Measurements from ENCODE around the gene EXTL2. TPM values are rescaled to one million over a fixed set of nuclear protein-coding genes. Genes with fewer than 3 reads are reported as not detected.

The EXTL2 gene
- total RNA-seq, 1 experiment from 2014 or later = 15.2 TPM

DNA sequence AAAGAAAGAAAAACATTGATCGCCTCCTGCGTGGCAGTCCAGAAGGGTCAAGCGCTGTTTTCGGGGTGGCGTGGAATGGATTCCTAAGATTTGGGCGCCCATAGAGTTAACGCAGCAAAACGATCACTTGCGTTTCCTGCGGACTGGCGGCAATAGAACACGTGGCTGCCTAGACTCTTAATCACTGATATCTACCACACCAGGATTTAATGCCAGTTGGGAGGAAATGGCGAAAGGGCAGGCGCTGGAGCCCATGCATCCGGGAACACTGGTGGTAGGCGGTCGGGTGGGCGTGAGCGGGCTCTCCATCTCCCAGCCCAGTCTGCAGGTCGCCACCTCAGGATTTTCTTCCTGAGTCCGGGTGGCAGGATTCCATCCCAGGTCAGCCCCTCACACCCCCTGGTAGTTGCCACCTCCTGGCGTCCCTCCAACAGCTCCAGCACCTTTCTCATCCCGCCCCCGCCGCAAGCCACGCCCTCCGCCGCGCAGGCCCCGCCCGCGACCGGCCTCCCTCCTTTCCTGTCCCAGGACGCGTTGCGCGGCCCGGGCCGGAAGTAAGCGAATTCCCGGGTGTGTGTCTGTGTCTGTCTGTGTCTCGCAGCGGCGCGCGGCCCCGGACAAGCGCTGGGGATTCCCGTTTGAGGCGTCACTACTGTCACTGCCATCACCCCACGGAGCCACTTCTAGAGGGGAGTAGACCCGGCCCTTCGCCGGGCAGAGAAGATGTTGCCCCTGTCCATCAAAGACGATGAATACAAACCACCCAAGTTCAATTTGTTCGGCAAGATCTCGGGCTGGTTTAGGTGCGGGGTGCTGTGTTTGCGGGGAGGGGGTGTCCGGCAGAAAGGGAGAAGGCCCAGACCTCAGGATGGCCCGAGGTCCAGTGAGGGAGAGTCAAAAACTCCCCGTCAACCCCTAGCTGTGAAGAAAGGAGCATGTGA lies 1.2 kb upstream of the EXTL2 start, which contains the start of gene SLC30A7:
TSS of gene SLC30A7 (plus strand) at position 551 of the 941 bp plus-strand sequence. CDS start at position 724, 173 bp downstream.
- Mint-ChIP-seq H3K4me1 (ENCODE audit: insufficient read depth, unreplicated experiment) (peaks cover 6% of the 10 kb centered on the region), H3K27me3 (ENCODE audit: insufficient read depth, unreplicated experiment) (no peaks in the 10 kb centered on the region), H3K36me3 (ENCODE audit: insufficient read depth, unreplicated experiment) (peaks cover 25% of the 10 kb centered on the region), H3K27ac (ENCODE audit: low read depth, unreplicated experiment) (peak within 1 kb of the TSS; percentile 99), H3K4me3 (ENCODE audit: unreplicated experiment) (peak within 1 kb of the TSS; percentile 96), H3K9me3 (ENCODE audit: unreplicated experiment) (peaks cover 2% of the 10 kb centered on the region)
- intact Hi-C loops (cut with micrococcal nuclease) = loop anchor here (10.0 kb wide), 1 partner anchor 761 kb away; the partner anchor contains the start of genes SASS6 and TRMT13
- DNase-seq (ENCODE audit: unreplicated experiment) = peak; percentile 96
- TSS peak; percentile 42 for BruUV-seq (replicated peaks)
- CTCF ChIA-PET = interaction anchor here (0.9 to 1.9 kb wide), 4 partner anchors 10 to 630 kb away, joined by 3 to 20 read pairs (median 4); partner anchors contain the start of gene RTCA
- POLR2A ChIA-PET = interaction anchor here (0.6 to 5.0 kb wide), 34 partner anchors 8 to 1131 kb away, joined by 3 to 139 read pairs (median 6); partner anchors contain the start of genes CDC14A, DBT, DPH5 and RTCA
- TF ChIP-seq, protein P1, sequence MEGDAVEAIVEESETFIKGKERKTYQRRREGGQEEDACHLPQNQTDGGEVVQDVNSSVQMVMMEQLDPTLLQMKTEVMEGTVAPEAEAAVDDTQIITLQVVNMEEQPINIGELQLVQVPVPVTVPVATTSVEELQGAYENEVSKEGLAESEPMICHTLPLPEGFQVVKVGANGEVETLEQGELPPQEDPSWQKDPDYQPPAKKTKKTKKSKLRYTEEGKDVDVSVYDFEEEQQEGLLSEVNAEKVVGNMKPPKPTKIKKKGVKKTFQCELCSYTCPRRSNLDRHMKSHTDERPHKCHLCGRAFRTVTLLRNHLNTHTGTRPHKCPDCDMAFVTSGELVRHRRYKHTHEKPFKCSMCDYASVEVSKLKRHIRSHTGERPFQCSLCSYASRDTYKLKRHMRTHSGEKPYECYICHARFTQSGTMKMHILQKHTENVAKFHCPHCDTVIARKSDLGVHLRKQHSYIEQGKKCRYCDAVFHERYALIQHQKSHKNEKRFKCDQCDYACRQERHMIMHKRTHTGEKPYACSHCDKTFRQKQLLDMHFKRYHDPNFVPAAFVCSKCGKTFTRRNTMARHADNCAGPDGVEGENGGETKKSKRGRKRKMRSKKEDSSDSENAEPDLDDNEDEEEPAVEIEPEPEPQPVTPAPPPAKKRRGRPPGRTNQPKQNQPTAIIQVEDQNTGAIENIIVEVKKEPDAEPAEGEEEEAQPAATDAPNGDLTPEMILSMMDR (IDR thresholded peaks at IDR 0.05; ENCODE audit: unreplicated experiment) = no peak

DNA sequence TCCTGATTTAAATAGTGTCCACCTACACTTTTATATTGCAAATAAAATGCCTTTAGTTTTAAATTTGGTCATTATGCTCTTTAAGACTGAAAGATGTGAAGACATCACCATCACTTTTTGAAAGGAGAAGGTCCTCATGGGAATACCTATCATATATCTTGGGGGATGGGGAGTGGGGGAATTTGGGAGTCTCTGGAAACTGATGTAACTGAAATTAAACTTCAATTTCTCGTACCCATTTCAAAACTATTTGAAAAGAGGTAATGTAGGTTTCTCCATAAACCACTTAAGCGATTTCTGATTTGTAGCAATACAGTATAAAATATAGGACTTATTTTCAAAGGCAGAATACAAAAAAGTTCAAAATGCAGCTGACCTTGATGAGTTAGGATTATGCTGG lies 924 bp downstream of the EXTL2 start:
- CTCF ChIA-PET = interaction anchor here (1.7 to 1.9 kb wide), 2 partner anchors 8 to 394 kb away, joined by 6 to 20 read pairs; no protein-coding TSS in a partner anchor
- Mint-ChIP-seq H3K4me1 (ENCODE audit: insufficient read depth, unreplicated experiment) (peaks cover 6% of the 10 kb centered on the region), H3K27ac (ENCODE audit: low read depth, unreplicated experiment) (peak overlapping the region; percentile 99), H3K4me3 (ENCODE audit: unreplicated experiment) (peak overlapping the region; percentile 96), H3K36me3 (ENCODE audit: insufficient read depth, unreplicated experiment) (peaks cover 6% of the 10 kb centered on the region), H3K27me3 (ENCODE audit: insufficient read depth, unreplicated experiment) (no peaks in the 10 kb centered on the region), H3K9me3 (ENCODE audit: unreplicated experiment) (peaks cover 8% of the 10 kb centered on the region)
- POLR2A ChIA-PET = interaction anchor here (0.6 to 5.0 kb wide), 13 partner anchors 11 to 924 kb away, joined by 3 to 139 read pairs (median 8); partner anchors contain the start of genes CDC14A, DBT, SLC35A3 and TRMT13
- intact Hi-C loops (cut with micrococcal nuclease) = loop anchor here (10.0 kb wide), 1 partner anchor 759 kb away; the partner anchor contains the start of genes SASS6 and TRMT13
- TF ChIP-seq, protein P1 (IDR thresholded peaks at IDR 0.05; ENCODE audit: unreplicated experiment) = no peak
- no TSS peak for BruUV-seq (replicated peaks)
- DNase-seq (ENCODE audit: unreplicated experiment) = peak; percentile 1

DNA sequence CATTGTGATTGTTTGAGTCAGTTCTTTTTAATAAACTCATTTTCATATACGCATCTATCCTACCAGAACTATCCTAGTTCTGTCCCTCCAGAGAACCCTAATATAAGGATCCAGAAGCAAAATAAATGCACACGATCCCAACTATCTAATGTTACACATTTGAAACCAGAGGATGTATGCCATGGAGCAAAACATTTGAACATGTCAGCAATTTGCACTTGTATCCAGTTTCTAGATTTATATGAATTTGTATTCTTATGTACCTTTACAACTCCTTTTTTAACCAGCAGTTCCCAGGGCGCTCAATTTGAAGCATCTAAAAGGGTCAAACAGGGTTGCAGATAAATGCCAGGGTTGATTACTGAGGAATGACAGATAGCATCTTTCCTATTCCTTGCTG lies 2.1 kb downstream of the EXTL2 start:
- Mint-ChIP-seq H3K27me3 (ENCODE audit: insufficient read depth, unreplicated experiment) (no peaks in the 10 kb centered on the region), H3K4me3 (ENCODE audit: unreplicated experiment) (no peak overlapping the region), H3K36me3 (ENCODE audit: insufficient read depth, unreplicated experiment) (peaks cover 11% of the 10 kb centered on the region), H3K4me1 (ENCODE audit: insufficient read depth, unreplicated experiment) (peaks cover 6% of the 10 kb centered on the region), H3K27ac (ENCODE audit: low read depth, unreplicated experiment) (no peak overlapping the region), H3K9me3 (ENCODE audit: unreplicated experiment) (peaks cover 8% of the 10 kb centered on the region)
- intact Hi-C loops (cut with micrococcal nuclease) = loop anchor here (10.0 kb wide), 1 partner anchor 758 kb away; the partner anchor contains the start of genes SASS6 and TRMT13
- CTCF ChIA-PET = interaction anchor here (1.0 kb wide), 1 partner anchor 396 kb away, joined by 3 read pairs; no protein-coding TSS in a partner anchor
- POLR2A ChIA-PET = interaction anchor here (1.0 kb wide), 1 partner anchor 134 kb away, joined by 3 read pairs; the partner anchor contains the start of gene DPH5
- no peak for DNase-seq (ENCODE audit: unreplicated experiment)
- TF ChIP-seq, protein P1 (IDR thresholded peaks at IDR 0.05; ENCODE audit: unreplicated experiment) = no peak
- BruUV-seq (replicated peaks) = no TSS peak
